DND-41 (cell line): ENCODE measurements around the gene SORCS1.

Experiments used
- ATAC-seq: fragments of 200-7000 bp; cut with Tn5 transposase; 3 replicates; pipeline ENCODE4 v1.9.1; 2021; ENCODE audit warnings: low read depth; ENCODE audit not compliant: insufficient read depth
- DNase-seq: peaks from one replicate; pipeline ENCODE4 v3.0.0-alpha.2; 2020
- H2AFZ ChIP-seq: 2 replicates; pipeline ENCODE4 v1.6.0; 2012; ENCODE audit warnings: low read depth, low read length
- H3K27ac ChIP-seq: 2 replicates; pipeline ENCODE4 v1.5.1; 2012; ENCODE audit warnings: low read length, inconsistent platforms
- H3K27me3 ChIP-seq: fragments of 200-600 bp; sonication (generic); 2 replicates; pipeline ENCODE4 v1.6.0; 2012; ENCODE audit warnings: low read length, mild to moderate bottlenecking, inconsistent platforms; ENCODE audit not compliant: insufficient read depth, poor library complexity
- H3K36me3 ChIP-seq: 2 replicates; pipeline ENCODE4 v1.5.1; 2012; ENCODE audit warnings: low read length, inconsistent platforms; ENCODE audit not compliant: insufficient read depth
- H3K4me1 ChIP-seq: 2 replicates; pipeline ENCODE4 v1.5.1; 2012; ENCODE audit warnings: mild to moderate bottlenecking, low read length; ENCODE audit not compliant: insufficient read depth
- H3K4me2 ChIP-seq: 2 replicates; pipeline ENCODE4 v1.6.0; 2012; ENCODE audit warnings: mild to moderate bottlenecking, moderate library complexity, low read length, inconsistent platforms; ENCODE audit not compliant: insufficient read depth
- H3K4me3 ChIP-seq, 2 experiments: fragments of 200-600 bp in 1 of 2; shearing (Covaris generic) in 1 of 2; 2 replicates each; pipeline ENCODE4 v1.5.1; 2012 to 2016; ENCODE audit warnings: inconsistent platforms in 2 of 2, low read length in 2 of 2, mild to moderate bottlenecking in 2 of 2, low read depth in 1 of 2, moderate library complexity in 1 of 2
- H3K79me2 ChIP-seq: 2 replicates; pipeline ENCODE4 v1.6.0; 2012; ENCODE audit warnings: low read length, inconsistent platforms; ENCODE audit not compliant: insufficient read depth
- H3K9ac ChIP-seq: 2 replicates; pipeline ENCODE4 v1.6.0; 2012; ENCODE audit warnings: low read depth, mild to moderate bottlenecking, inconsistent platforms, low read length, moderate library complexity
- H3K9me3 ChIP-seq: 2 replicates; pipeline ENCODE4 v1.5.1; 2012; ENCODE audit warnings: low read length, moderate library complexity, mild to moderate bottlenecking, inconsistent platforms; ENCODE audit not compliant: insufficient read depth, severe bottlenecking
- H4K20me1 ChIP-seq: 2 replicates; pipeline ENCODE4 v1.6.0; 2012; ENCODE audit warnings: low read length; ENCODE audit not compliant: insufficient read depth
- CTCF ChIP-seq: IDR thresholded peaks from 2 replicates; pipeline ENCODE4 v1.5.1; 2012; ENCODE audit warnings: borderline replicate concordance, low read length, moderate library complexity, mild to moderate bottlenecking; ENCODE audit not compliant: poor library complexity, severe bottlenecking; ENCODE audit errors: extremely low read depth
- EZH2 ChIP-seq: IDR thresholded peaks from 3 replicates; pipeline ENCODE4 v1.6.1; 2012; ENCODE audit warnings: borderline replicate concordance, low read depth, mild to moderate bottlenecking, moderate library complexity, low read length, inconsistent platforms; ENCODE audit not compliant: severe bottlenecking

Gene SORCS1

GRCh38 chr10:107064075-107064474 is 100.4 kb downstream of the SORCS1 start:
- Histone ChIP-seq H2AFZ (no peak overlapping the region), H3K9ac (no peak overlapping the region), H3K36me3 (no peaks in the 10 kb centered on the region), H4K20me1 (no peaks in the 10 kb centered on the region), H3K4me2 (no peak overlapping the region), H3K9me3 (no peaks in the 10 kb centered on the region), H3K4me3 (no peak overlapping the region), H3K27ac (no peak overlapping the region), H3K79me2 (no peaks in the 10 kb centered on the region), H3K4me1 (no peaks in the 10 kb centered on the region), H3K27me3 (no peaks in the 10 kb centered on the region)
- DNase-seq (no peak), ATAC-seq (no peak)
- no peak for TF ChIP-seq CTCF
- no peak for TF ChIP-seq EZH2

- H3K4me2 ChIP-seq = no peak overlapping the region
- no peak for ATAC-seq
- no peak overlapping the region for H2AFZ ChIP-seq
These were observed 104.6 kb downstream of the SORCS1 start for GRCh38 chr10:107059872-107060271.

GRCh38 chr10:107059068-107059804 is 105.3 kb downstream of the SORCS1 start:
- no peaks in the 10 kb centered on the region for H3K36me3 ChIP-seq

More at GRCh38 chr10:107059872-107060271, 104.6 kb downstream of the SORCS1 start:
- H3K9ac ChIP-seq = no peak overlapping the region
- H3K27ac ChIP-seq = no peak overlapping the region
- H3K27me3 ChIP-seq = no peaks in the 10 kb centered on the region
- TF ChIP-seq CTCF (no peak), EZH2 (no peak)
- no peaks in the 10 kb centered on the region for H3K79me2 ChIP-seq
- no peaks in the 10 kb centered on the region for H3K36me3 ChIP-seq
- no peak for DNase-seq
- no peaks in the 10 kb centered on the region for H3K4me1 ChIP-seq
- H3K9me3 ChIP-seq = no peaks in the 10 kb centered on the region
- no peak overlapping the region for H3K4me3 ChIP-seq
- no peaks in the 10 kb centered on the region for H4K20me1 ChIP-seq

More at GRCh38 chr10:107059068-107059804, 105.3 kb downstream of the SORCS1 start:
- no peak overlapping the region for H3K27ac ChIP-seq
- no peak overlapping the region for H2AFZ ChIP-seq
- H3K27me3 ChIP-seq = no peaks in the 10 kb centered on the region
- H3K4me3 ChIP-seq = no peak overlapping the region
- H3K4me1 ChIP-seq = no peaks in the 10 kb centered on the region
- H3K79me2 ChIP-seq = no peaks in the 10 kb centered on the region
- no peaks in the 10 kb centered on the region for H4K20me1 ChIP-seq
- no peak overlapping the region for H3K4me2 ChIP-seq
- TF ChIP-seq EZH2 (no peak), CTCF (no peak)
- H3K9me3 ChIP-seq = no peaks in the 10 kb centered on the region
- no peak for DNase-seq
- no peak overlapping the region for H3K9ac ChIP-seq
- ATAC-seq = no peak
